Type B pancreatic cell (in vitro differentiated cells): ENCODE measurements around the gene OR52I2. TPM values are rescaled to one million over a fixed set of nuclear protein-coding genes. Genes with fewer than 3 reads are reported as not detected.

Experiments
- DNase-seq: peaks from one replicate; pipeline ENCODE4 v3.0.0; 2021; ENCODE audit warnings: mixed read lengths; ENCODE audit not compliant: unreplicated experiment; ENCODE audit errors: extremely low spot score
- H3K27ac Mint-ChIP-seq: 2 replicates; pipeline ENCODE4 v1.8.0; 2021; ENCODE audit warnings: mild to moderate bottlenecking, mixed read lengths
- H3K27me3 Mint-ChIP-seq: 2 replicates; pipeline ENCODE4 v1.8.0; 2021; ENCODE audit warnings: mixed read lengths
- H3K36me3 Mint-ChIP-seq: 2 replicates; pipeline ENCODE4 v1.8.0; 2021; ENCODE audit warnings: mixed read lengths
- H3K4me1 Mint-ChIP-seq: one replicate; pipeline ENCODE4 v1.8.0; 2021; ENCODE audit warnings: mixed read lengths; ENCODE audit not compliant: unreplicated experiment
- H3K4me3 Mint-ChIP-seq: 2 replicates; pipeline ENCODE4 v1.8.0; 2021; ENCODE audit warnings: mild to moderate bottlenecking, mixed read lengths
- H3K9me3 Mint-ChIP-seq: 2 replicates; pipeline ENCODE4 v1.8.0; 2021; ENCODE audit warnings: mixed read lengths
- total RNA-seq: library from RNA; stranded (reverse); gene quantifications from 2 replicates; pipeline ENCODE4 v1.2.1, GENCODE V29; 2021; ENCODE audit warnings: low replicate concordance
- TF ChIP-seq, protein P1 (sequence below): fragments of 200-600 bp; sonication (generic); conservative IDR thresholded peaks from 2 replicates; pipeline ENCODE4 v1.5.0; 2021; ENCODE audit warnings: antibody characterized with exemption, mild to moderate bottlenecking

Gene OR52I2
- total RNA-seq, 1 donor from 2014 or later = not detected

DNA sequence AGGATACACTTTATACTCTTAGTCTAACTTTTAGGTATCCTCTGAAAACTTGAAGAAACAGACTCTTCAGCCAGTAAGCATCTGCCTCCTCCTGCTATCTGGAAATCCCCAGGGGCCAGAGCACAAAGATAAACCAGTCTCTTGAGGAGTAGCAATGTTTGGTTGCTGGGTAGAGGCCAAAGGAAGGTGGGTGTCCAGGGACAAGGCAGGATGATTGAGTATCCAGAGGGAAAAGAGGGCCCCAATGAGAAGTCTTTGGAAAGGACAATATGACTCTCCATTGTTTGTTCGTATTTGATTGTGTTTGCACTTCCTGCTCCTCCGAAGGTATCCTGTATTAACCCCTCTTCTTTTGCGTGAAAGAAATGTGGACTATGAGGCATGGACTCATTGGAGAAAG, 7.5 kb downstream of the OR52I2 start:
- H3K27ac Mint-ChIP-seq = no peak overlapping the region
- TF ChIP-seq, protein P1, sequence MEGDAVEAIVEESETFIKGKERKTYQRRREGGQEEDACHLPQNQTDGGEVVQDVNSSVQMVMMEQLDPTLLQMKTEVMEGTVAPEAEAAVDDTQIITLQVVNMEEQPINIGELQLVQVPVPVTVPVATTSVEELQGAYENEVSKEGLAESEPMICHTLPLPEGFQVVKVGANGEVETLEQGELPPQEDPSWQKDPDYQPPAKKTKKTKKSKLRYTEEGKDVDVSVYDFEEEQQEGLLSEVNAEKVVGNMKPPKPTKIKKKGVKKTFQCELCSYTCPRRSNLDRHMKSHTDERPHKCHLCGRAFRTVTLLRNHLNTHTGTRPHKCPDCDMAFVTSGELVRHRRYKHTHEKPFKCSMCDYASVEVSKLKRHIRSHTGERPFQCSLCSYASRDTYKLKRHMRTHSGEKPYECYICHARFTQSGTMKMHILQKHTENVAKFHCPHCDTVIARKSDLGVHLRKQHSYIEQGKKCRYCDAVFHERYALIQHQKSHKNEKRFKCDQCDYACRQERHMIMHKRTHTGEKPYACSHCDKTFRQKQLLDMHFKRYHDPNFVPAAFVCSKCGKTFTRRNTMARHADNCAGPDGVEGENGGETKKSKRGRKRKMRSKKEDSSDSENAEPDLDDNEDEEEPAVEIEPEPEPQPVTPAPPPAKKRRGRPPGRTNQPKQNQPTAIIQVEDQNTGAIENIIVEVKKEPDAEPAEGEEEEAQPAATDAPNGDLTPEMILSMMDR = no peak
- DNase-seq = no peak
- H3K4me1 Mint-ChIP-seq = no peaks in the 10 kb centered on the region
- no peaks in the 10 kb centered on the region for H3K36me3 Mint-ChIP-seq
- no peaks in the 10 kb centered on the region for H3K9me3 Mint-ChIP-seq
- peaks cover 14% of the 10 kb centered on the region for H3K27me3 Mint-ChIP-seq
- no peak overlapping the region for H3K4me3 Mint-ChIP-seq

DNA sequence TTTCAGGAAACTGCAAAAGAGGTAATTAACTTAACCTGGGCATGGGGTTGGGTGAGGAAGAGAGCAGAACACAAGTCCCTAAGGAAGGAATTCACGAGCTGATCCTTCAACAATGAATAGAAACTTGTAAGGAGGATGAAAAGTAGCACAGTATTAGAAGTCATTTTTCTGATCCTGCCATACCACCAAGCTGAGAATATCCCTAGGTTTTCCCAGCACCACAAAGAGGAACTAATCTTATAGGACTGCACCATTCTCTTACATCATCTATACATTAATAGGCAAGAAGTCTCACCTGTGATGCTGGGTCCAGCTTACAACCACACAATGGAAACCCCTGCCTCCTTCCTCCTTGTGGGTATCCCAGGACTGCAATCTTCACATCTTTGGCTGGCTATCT, 12.2 kb downstream of the OR52I2 start, which contains the start of gene OR52I1:
OR52I1 (plus strand) TSS at position 301 of the 400 bp plus-strand sequence; CDS start at position 301, 0 bp downstream.
- H3K27ac Mint-ChIP-seq = no peak within 1 kb of the TSS
- H3K36me3 Mint-ChIP-seq = peaks cover 11% of the 10 kb centered on the region
- DNase-seq = no peak
- no peak within 1 kb of the TSS for H3K4me3 Mint-ChIP-seq
- H3K9me3 Mint-ChIP-seq = no peaks in the 10 kb centered on the region
- TF ChIP-seq, protein P1 = no peak
- no peaks in the 10 kb centered on the region for H3K4me1 Mint-ChIP-seq
- peaks cover 7% of the 10 kb centered on the region for H3K27me3 Mint-ChIP-seq

DNA sequence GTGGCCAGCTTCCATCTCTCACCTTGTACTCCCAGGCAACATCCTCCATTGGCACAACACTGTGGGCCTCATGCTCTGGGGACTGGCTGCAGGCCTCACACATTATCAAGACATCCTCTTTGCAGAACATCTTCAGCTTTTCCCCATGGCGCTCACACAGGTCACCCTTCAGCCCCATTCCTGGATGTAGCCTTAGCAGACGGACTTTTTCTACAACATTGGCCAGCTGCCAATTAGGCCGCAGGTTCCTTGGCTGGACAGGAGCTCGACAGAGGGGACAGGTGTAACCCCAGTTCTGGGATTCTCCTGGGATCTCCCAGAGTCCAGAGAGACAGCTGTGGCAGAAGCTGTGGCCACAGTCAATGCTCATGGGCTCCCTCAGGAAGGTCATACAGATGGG, 23.5 kb downstream of the OR52I2 start:
- no peak for DNase-seq
- H3K4me3 Mint-ChIP-seq = no peak overlapping the region
- H3K36me3 Mint-ChIP-seq = peaks cover 23% of the 10 kb centered on the region
- no peak overlapping the region for H3K27ac Mint-ChIP-seq
- H3K4me1 Mint-ChIP-seq = peaks cover 14% of the 10 kb centered on the region
- H3K9me3 Mint-ChIP-seq = no peaks in the 10 kb centered on the region
- TF ChIP-seq, protein P1 = no peak
- no peaks in the 10 kb centered on the region for H3K27me3 Mint-ChIP-seq

DNA sequence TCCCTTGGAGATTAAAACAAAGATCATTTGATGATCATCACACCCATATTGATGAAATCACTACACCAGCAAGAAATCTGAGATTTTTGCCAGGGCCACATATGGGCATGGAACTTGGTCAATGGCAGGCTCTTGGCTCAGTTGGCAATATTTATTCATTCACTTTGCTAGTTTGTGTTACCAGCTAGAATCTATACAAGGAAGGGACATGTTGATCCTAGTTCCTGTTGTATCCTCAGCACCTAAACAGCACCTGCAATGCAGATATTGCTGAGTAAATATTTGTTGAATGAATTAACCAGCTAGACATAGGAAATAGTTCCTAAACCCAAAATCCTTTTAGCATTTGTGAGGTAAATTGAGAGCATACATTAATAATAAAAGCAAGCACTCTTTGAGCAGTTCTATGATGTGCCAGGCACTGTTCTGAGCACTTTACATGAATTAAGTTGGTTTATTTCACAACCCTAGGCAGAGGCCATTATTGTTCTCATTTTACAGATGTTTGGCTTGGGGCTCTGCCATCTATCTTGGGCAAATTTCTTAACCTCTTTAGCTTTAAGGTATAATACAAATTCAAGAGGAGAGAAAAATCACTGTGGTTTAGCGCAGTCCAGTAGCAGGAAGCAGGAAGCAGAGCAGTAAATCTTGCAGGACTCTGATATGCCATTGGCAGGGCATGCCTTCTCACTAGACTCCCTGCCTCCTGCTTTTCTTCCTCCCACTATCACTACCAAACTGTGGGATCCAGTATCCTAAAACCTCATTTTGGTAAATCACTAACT, 24.9 kb downstream of the OR52I2 start:
- H3K4me3 Mint-ChIP-seq = peak overlapping the region; percentile 91
- TF ChIP-seq, protein P1 = no peak
- no peaks in the 10 kb centered on the region for H3K9me3 Mint-ChIP-seq
- H3K27me3 Mint-ChIP-seq = peaks cover 4% of the 10 kb centered on the region
- peak overlapping the region; percentile 57 for H3K27ac Mint-ChIP-seq
- H3K4me1 Mint-ChIP-seq = peaks cover 14% of the 10 kb centered on the region
- H3K36me3 Mint-ChIP-seq = peaks cover 15% of the 10 kb centered on the region
- DNase-seq = no peak

DNA sequence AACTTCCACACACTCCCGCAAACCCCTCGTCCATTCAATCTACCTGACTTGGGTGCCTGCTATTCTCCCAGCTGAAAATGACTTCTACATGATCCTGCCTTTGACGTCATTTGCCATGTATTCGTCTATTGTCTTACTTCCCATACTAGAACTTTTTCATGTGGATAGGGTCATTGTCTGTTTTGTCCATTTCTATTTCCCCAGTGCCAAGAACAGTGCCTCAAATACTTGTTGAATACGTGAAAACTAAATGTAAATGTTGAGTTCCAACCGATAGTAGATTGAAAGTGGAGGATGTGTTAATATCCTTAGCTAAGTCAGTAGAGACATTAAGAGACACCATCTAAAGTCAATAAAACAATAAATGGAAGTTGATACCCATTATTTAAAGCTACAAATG, 25.6 kb downstream of the OR52I2 start:
- Mint-ChIP-seq H3K27ac (peak overlapping the region; percentile 57), H3K9me3 (no peaks in the 10 kb centered on the region), H3K27me3 (peaks cover 5% of the 10 kb centered on the region), H3K4me1 (peaks cover 14% of the 10 kb centered on the region), H3K36me3 (peaks cover 14% of the 10 kb centered on the region), H3K4me3 (peak overlapping the region; percentile 91)
- TF ChIP-seq, protein P1 = no peak
- no peak for DNase-seq
